Measurements from ENCODE around the gene TYK2.

Gene TYK2

GRCh38 chr19:10417541-10418234 lies 37.3 kb upstream of the TYK2 start:
- Histone ChIP-seq H3K4me3 (ENCODE audit: insufficient read depth, low read length, poor library complexity, severe bottlenecking) (peak overlapping the region; percentile 67), H3K27ac (ENCODE audit: low read depth, low read length) (peak overlapping the region; percentile 99), H3K79me2 (ENCODE audit: insufficient read depth, low read length) (peaks cover 3% of the 10 kb centered on the region; the same call in 1 of the 2 replicates), H2AFZ (ENCODE audit: low read depth, low read length, severe bottlenecking) (no peak overlapping the region), H3K4me2 (ENCODE audit: low read depth, low read length, poor library complexity, severe bottlenecking) (peak overlapping the region; percentile 70), H3K27me3 (ENCODE audit: low read length) (no peaks in the 10 kb centered on the region), H3K9me3 (ENCODE audit: insufficient read depth, low read length) (peaks cover 4% of the 10 kb centered on the region; the same call in 1 of the 2 replicates), H3K9me2 (replicated peaks; ENCODE audit: insufficient read depth, low read length) (no peaks in the 10 kb centered on the region), H3K9ac (ENCODE audit: low read length) (peak overlapping the region; percentile 93), H3F3A (ENCODE audit: insufficient read depth) (peaks cover 54% of the 10 kb centered on the region), H3K36me3 (ENCODE audit: low read length) (no peaks in the 10 kb centered on the region), H4K20me1 (ENCODE audit: low read depth, low read length) (peaks cover 3% of the 10 kb centered on the region; the same call in 1 of the 2 replicates)
- TF ChIP-seq EZH2phosphoT487 (conservative IDR thresholded peaks at IDR 0.05; ENCODE audit: low read length) (no peak), CTCF (IDR thresholded peaks at IDR 0.05; ENCODE audit: insufficient read depth, low read length, poor library complexity, severe bottlenecking) (no peak)

DNA sequence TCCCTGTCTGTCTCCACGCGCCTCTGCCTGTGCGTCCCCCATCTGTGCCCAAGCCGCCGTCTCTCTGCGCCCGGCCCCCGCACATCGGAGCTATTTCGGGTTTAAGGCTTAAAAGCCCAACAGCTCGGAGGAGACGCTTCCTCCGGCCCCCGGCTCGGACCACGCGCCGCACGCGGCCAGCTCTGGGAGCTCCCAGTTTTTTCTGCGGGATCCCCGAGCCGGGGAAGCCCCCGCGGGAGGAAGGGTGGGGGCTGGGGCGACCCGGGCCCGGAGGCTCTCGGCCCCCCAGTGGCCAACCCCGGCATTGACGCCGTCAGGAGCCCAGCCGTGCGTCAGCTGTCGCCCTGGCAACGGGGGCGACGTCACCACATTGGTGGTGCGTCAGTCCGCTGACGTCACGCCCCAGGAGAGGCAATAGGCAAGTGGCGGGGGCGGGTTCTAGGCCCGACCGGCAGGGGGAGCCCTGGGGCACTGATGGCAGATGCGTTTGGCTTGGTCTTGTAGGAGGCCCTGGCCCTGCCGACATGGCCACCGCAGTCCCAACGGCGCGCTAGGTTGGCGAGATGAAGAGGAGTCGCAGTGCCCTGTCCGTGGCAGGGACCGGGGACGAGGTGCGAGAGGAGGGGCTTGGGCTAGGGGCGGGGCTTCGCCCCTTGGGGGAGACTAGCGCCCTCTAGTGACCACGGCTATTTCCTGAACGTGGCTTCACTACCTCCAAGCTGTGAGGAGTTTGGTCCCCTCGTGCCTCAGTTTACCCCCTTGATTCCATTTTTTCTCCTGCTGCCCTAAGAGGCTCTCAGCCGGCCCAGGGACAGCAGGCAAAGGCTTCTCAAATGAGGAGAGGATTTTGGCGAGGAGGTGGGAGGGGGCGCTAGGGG lies 36.2 kb upstream of the TYK2 start:
- peak overlapping the region; percentile 93 for H3K9ac ChIP-seq (ENCODE audit: low read length)
- peaks cover 59% of the 10 kb centered on the region for H3F3A ChIP-seq (ENCODE audit: insufficient read depth)
- H3K9me2 ChIP-seq (replicated peaks; ENCODE audit: insufficient read depth, low read length) = no peaks in the 10 kb centered on the region
- TF ChIP-seq CTCF (IDR thresholded peaks at IDR 0.05; ENCODE audit: insufficient read depth, low read length, poor library complexity, severe bottlenecking) (peak; percentile 89), EZH2phosphoT487 (conservative IDR thresholded peaks at IDR 0.05; ENCODE audit: low read length) (no peak)
- peak overlapping the region; percentile 51 for H3K4me3 ChIP-seq (ENCODE audit: insufficient read depth, low read length, poor library complexity, severe bottlenecking)
- no peak overlapping the region for H2AFZ ChIP-seq (ENCODE audit: low read depth, low read length, severe bottlenecking)
- H3K79me2 ChIP-seq (ENCODE audit: insufficient read depth, low read length) = peaks cover 3% of the 10 kb centered on the region; the same call in 1 of the 2 replicates
- peaks cover 4% of the 10 kb centered on the region; the same call in 1 of the 2 replicates for H3K9me3 ChIP-seq (ENCODE audit: insufficient read depth, low read length)
- H3K27me3 ChIP-seq (ENCODE audit: low read length) = no peaks in the 10 kb centered on the region
- no peaks in the 10 kb centered on the region for H3K36me3 ChIP-seq (ENCODE audit: low read length)
- peak overlapping the region; percentile 70 for H3K4me2 ChIP-seq (ENCODE audit: low read depth, low read length, poor library complexity, severe bottlenecking)
- H4K20me1 ChIP-seq (ENCODE audit: low read depth, low read length) = peaks cover 3% of the 10 kb centered on the region; the same call in 1 of the 2 replicates
- H3K27ac ChIP-seq (ENCODE audit: low read depth, low read length) = peak overlapping the region; percentile 99

DNA sequence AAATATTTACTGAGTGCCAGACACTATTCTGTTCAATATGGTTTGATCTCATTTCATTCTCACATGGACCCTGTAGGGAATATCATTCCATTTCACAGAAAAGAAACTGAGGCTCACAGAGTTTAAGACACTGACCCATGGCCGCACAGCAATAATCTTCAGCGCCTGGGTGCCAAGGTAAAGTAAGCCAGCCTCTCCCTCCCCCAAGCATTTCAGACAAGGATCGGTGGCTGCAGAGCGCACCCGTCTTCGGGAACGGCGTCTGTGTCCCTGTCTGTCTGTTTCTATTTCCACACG lies 35.7 kb upstream of the TYK2 start:
- Histone ChIP-seq H3K36me3 (ENCODE audit: low read length) (no peaks in the 10 kb centered on the region), H3K4me2 (ENCODE audit: low read depth, low read length, poor library complexity, severe bottlenecking) (peak overlapping the region; percentile 70), H3K4me3 (ENCODE audit: insufficient read depth, low read length, poor library complexity, severe bottlenecking) (peak overlapping the region; percentile 51), H3K9me3 (ENCODE audit: insufficient read depth, low read length) (peaks cover 4% of the 10 kb centered on the region; the same call in 1 of the 2 replicates), H3K27ac (ENCODE audit: low read depth, low read length) (peak overlapping the region; percentile 99), H3K9me2 (replicated peaks; ENCODE audit: insufficient read depth, low read length) (no peaks in the 10 kb centered on the region), H3K9ac (ENCODE audit: low read length) (peak overlapping the region; percentile 93), H4K20me1 (ENCODE audit: low read depth, low read length) (no peaks in the 10 kb centered on the region), H3K27me3 (ENCODE audit: low read length) (no peaks in the 10 kb centered on the region), H3K79me2 (ENCODE audit: insufficient read depth, low read length) (peaks cover 3% of the 10 kb centered on the region; the same call in 1 of the 2 replicates), H3F3A (ENCODE audit: insufficient read depth) (peaks cover 63% of the 10 kb centered on the region), H2AFZ (ENCODE audit: low read depth, low read length, severe bottlenecking) (no peak overlapping the region)
- TF ChIP-seq CTCF (IDR thresholded peaks at IDR 0.05; ENCODE audit: insufficient read depth, low read length, poor library complexity, severe bottlenecking) (no peak), EZH2phosphoT487 (conservative IDR thresholded peaks at IDR 0.05; ENCODE audit: low read length) (no peak)
